Measurements from ENCODE around the gene ZNF638.
"Not testable (repeated sequence)": the region's sequence is repeated elsewhere in the genome, so short reads cannot be mapped to it uniquely, and the experiment has no call there.

ZNF638 gene

DNA sequence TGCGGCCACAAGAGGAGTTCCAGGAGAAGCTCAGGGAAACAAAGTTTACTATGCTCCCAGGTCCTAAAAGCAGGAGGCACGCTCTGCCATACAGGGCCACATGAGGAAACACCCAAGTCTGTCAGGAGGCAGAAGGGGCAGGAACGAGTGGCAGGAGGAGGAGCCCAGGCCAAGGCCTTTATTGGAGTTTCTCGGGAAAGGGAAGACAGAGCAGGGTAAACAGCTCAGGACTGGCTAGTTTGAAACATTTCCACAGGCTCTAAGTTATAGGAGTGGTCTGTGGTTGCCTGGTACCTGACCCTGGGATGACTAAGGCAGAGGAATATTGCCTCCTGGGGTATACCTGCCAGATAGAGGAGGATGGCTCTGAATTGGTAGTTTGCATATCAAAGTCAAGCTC, 3.7 kb upstream of the ZNF638 start:
- TF ChIP-seq, protein P1, sequence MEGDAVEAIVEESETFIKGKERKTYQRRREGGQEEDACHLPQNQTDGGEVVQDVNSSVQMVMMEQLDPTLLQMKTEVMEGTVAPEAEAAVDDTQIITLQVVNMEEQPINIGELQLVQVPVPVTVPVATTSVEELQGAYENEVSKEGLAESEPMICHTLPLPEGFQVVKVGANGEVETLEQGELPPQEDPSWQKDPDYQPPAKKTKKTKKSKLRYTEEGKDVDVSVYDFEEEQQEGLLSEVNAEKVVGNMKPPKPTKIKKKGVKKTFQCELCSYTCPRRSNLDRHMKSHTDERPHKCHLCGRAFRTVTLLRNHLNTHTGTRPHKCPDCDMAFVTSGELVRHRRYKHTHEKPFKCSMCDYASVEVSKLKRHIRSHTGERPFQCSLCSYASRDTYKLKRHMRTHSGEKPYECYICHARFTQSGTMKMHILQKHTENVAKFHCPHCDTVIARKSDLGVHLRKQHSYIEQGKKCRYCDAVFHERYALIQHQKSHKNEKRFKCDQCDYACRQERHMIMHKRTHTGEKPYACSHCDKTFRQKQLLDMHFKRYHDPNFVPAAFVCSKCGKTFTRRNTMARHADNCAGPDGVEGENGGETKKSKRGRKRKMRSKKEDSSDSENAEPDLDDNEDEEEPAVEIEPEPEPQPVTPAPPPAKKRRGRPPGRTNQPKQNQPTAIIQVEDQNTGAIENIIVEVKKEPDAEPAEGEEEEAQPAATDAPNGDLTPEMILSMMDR (conservative IDR thresholded peaks at IDR 0.05; ENCODE audit: low read depth, low read length): no peak
- Histone ChIP-seq H3K4me1 (ENCODE audit: low read depth, poor library complexity, severe bottlenecking) (peaks cover 8% of the 10 kb centered on the region), H3K27me3 (ENCODE audit: insufficient read depth, low read depth) (no peaks in the 10 kb centered on the region), H3K36me3 (ENCODE audit: insufficient read depth) (no peaks in the 10 kb centered on the region), H4K20me1 (ENCODE audit: insufficient read depth) (no peaks in the 10 kb centered on the region), H3K9ac (no peak overlapping the region), H3K27ac (no peak overlapping the region), H3K79me2 (ENCODE audit: insufficient read depth, low read depth) (peaks cover 18% of the 10 kb centered on the region), H3K4me3 (IDR thresholded peaks at IDR 0.05; ENCODE audit: insufficient read depth, low read depth, low read length) (no peak overlapping the region), H3K4me2 (no peak overlapping the region), H2AFZ (ENCODE audit: low read depth) (no peak overlapping the region)

- Histone ChIP-seq H4K20me1 (ENCODE audit: insufficient read depth) (peaks cover 4% of the 10 kb centered on the region), H3K27me3 (ENCODE audit: insufficient read depth, low read depth) (no peaks in the 10 kb centered on the region), H3K4me3 (IDR thresholded peaks at IDR 0.05; ENCODE audit: insufficient read depth, low read depth, low read length) (no peak overlapping the region), H3K36me3 (ENCODE audit: insufficient read depth) (no peaks in the 10 kb centered on the region), H3K9ac (no peak overlapping the region), H3K27ac (no peak overlapping the region), H3K4me2 (no peak overlapping the region), H3K79me2 (ENCODE audit: insufficient read depth, low read depth) (peaks cover 40% of the 10 kb centered on the region), H2AFZ (ENCODE audit: low read depth) (no peak overlapping the region), H3K4me1 (ENCODE audit: low read depth, poor library complexity, severe bottlenecking) (peaks cover 22% of the 10 kb centered on the region)
- TF ChIP-seq, protein P1 (conservative IDR thresholded peaks at IDR 0.05; ENCODE audit: low read depth, low read length): no peak
Observed at GRCh38 chr2:71330155-71330554, 1.4 kb upstream of the ZNF638 start.

DNA sequence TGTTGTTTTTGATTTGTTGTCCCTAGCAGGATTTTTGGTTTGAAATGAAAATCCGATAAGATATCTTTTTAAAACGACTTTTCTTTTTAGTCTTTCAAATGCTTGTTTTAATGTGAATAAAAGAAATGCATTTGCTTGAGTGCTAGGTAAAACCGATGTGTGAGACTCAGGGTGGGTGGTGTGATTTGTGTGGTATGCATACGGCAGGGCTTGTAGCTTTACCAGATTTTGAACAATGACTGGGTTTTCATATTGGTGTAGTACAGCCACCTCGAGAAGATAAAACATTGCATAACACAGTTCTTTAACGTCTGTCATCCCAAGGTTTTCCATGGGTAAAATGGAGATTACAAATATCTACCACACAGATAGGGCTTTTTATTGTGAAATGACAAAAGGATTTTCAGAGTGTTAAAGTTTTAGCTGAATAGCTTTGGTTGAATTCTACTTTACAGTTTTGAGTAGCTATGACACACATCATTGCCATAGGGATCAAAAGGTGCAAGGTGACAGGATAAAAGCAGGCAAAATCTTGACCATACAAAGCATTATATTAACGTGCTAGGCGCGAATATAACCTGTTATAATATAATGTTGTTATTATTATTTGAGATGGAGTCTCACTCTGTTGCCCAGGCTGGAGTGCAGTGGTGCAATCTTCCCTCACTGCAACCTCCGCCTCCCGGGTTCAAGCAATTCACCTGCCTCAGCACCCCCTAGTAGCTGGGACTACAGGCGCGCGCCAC, 824 bp upstream of the ZNF638 start:
- TF ChIP-seq, protein P1 (conservative IDR thresholded peaks at IDR 0.05; ENCODE audit: low read depth, low read length): no peak
- no peak overlapping the region for H3K4me3 ChIP-seq (IDR thresholded peaks at IDR 0.05; ENCODE audit: insufficient read depth, low read depth, low read length)
- H2AFZ ChIP-seq (ENCODE audit: low read depth): peak overlapping the region; percentile 67
- no peak overlapping the region for H3K27ac ChIP-seq
- H3K79me2 ChIP-seq (ENCODE audit: insufficient read depth, low read depth): peaks cover 46% of the 10 kb centered on the region
- no peaks in the 10 kb centered on the region for H3K36me3 ChIP-seq (ENCODE audit: insufficient read depth)
- H4K20me1 ChIP-seq (ENCODE audit: insufficient read depth): peaks cover 4% of the 10 kb centered on the region
- H3K9ac ChIP-seq: peak overlapping the region; percentile 86; the same call in 1 of the 2 replicates
- no peaks in the 10 kb centered on the region for H3K27me3 ChIP-seq (ENCODE audit: insufficient read depth, low read depth)
- H3K4me2 ChIP-seq: peak overlapping the region; percentile 18; the same call in 1 of the 2 replicates
- peaks cover 22% of the 10 kb centered on the region for H3K4me1 ChIP-seq (ENCODE audit: low read depth, poor library complexity, severe bottlenecking)

DNA sequence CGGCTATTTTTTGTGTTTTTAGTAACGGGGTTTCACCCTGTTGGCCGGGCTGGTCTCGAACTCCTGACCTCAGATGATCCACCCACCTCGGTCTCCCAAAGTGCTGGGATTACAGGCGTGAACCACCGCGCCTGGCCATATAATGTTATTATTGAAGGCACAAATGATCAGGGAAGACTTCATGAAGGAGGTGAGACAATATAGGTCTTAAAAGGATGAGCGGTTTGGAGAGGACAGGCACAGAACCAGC, 326 bp upstream of the ZNF638 start:
- Histone ChIP-seq H2AFZ (ENCODE audit: low read depth) (peak overlapping the region; percentile 67), H3K4me2 (peak overlapping the region; percentile 18; the same call in 1 of the 2 replicates), H3K4me1 (ENCODE audit: low read depth, poor library complexity, severe bottlenecking) (peaks cover 22% of the 10 kb centered on the region), H3K79me2 (ENCODE audit: insufficient read depth, low read depth) (peaks cover 51% of the 10 kb centered on the region), H3K9ac (peak overlapping the region; percentile 86; the same call in 1 of the 2 replicates)
- H3K27me3 ChIP-seq (ENCODE audit: insufficient read depth, low read depth); H4K20me1 ChIP-seq (ENCODE audit: insufficient read depth); H3K4me3 ChIP-seq (IDR thresholded peaks at IDR 0.05; ENCODE audit: insufficient read depth, low read depth, low read length); H3K36me3 ChIP-seq (ENCODE audit: insufficient read depth); H3K27ac ChIP-seq: not testable (repeated sequence)
- TF ChIP-seq, protein P1 (conservative IDR thresholded peaks at IDR 0.05; ENCODE audit: low read depth, low read length): peak; percentile 64
